NB4 (cell line): ENCODE data around the gene KRT1.

Source experiments
- DNase-seq: peaks from one replicate; pipeline ENCODE4 v3.0.0; 2010; ENCODE audit warnings: low read depth
- H3K4me3 ChIP-seq: one replicate; pipeline ENCODE4 v1.5.1; 2011; ENCODE audit warnings: mild to moderate bottlenecking, low read depth, low read length, moderate library complexity
- CTCF ChIP-seq: IDR thresholded peaks from one replicate; pipeline ENCODE4 v1.5.1; 2012; ENCODE audit warnings: low read depth, low read length
- MAX ChIP-seq: IDR thresholded peaks from 2 replicates; pipeline ENCODE4 v1.6.1; 2011; ENCODE audit warnings: low read depth, low read length
- MYC ChIP-seq: IDR thresholded peaks from 2 replicates; pipeline ENCODE4 v1.6.1; 2011; ENCODE audit warnings: low read depth, low read length
- POLR2A ChIP-seq: IDR thresholded peaks from 2 replicates; pipeline ENCODE4 v1.6.1; 2011; ENCODE audit warnings: mild to moderate bottlenecking; ENCODE audit not compliant: insufficient read length; ENCODE audit errors: extremely low read depth

Gene KRT1

GRCh38 chr12:52691076-52691840 is 11.1 kb upstream of the KRT1 start:
- no peak for DNase-seq
- H3K4me3 ChIP-seq: no peak overlapping the region
- no peak for TF ChIP-seq MYC
- no peak for TF ChIP-seq POLR2A
- no peak for TF ChIP-seq MAX
- no peak for TF ChIP-seq CTCF

DNA sequence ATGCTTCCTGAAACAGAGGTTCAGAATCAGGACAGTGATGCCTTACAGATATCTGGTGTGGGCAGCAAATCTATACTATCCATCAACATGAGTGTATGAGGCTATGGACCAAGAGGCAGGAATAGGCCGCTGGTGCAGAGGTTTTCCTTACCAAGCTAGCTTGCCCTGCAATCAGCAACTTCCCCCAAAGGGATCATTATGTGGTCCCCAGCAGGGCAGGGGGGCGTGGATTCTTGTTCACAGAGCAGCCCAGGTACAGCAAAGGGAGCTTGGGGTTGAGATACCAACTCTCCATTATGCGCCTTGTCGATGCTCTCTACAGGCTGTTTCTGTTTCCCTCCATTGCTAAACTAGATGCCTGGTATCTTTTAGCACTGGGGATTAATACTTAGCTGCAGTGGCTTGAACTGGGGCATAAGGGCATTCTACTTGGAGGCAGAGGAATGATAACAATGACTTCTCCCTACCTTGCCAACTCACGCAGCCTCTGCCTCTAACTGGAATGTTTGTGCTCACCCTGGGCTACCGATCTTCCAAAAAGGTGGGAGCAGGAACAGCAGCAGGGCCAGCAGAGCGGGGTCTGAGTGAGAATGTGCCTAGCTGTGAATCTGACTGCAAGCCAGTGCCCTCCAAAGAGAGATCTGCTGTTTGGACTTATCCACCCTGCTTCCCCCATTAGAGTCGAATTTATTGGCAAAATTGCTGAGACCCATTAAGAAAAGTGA is 10.3 kb upstream of the KRT1 start:
- H3K4me3 ChIP-seq: no peak overlapping the region
- TF ChIP-seq MYC (no peak), MAX (no peak), CTCF (no peak), POLR2A (no peak)
- no peak for DNase-seq

GRCh38 chr12:52689936-52690335 is 9.7 kb upstream of the KRT1 start:
- no peak overlapping the region for H3K4me3 ChIP-seq
- TF ChIP-seq CTCF: no peak
- no peak for TF ChIP-seq POLR2A
- no peak for TF ChIP-seq MYC
- TF ChIP-seq MAX: no peak
- DNase-seq: no peak

DNA sequence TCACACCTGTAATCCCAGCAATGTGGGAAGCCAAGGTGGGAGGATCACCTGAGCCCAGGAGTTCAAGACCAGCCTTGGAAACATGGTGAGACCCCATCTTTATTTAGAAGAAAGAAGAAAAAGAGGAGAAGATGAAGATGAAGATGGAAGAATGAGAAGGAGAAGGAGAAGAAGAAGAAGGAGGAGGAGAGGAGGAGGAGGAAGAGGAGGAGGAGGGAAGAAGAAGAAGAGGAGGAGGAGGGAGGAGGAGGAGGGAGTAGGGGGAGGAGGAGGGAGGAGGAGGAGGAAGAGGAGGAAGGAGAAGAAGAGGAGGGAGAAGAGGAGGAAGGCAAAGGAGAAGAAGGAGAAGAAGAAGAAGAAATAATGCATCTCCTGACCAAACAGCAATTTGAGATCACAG is 9.0 kb upstream of the KRT1 start:
- no peak for DNase-seq
- TF ChIP-seq MYC: no peak
- no peak for TF ChIP-seq CTCF
- no peak for TF ChIP-seq POLR2A
- no peak for TF ChIP-seq MAX
- no peak overlapping the region for H3K4me3 ChIP-seq

DNA sequence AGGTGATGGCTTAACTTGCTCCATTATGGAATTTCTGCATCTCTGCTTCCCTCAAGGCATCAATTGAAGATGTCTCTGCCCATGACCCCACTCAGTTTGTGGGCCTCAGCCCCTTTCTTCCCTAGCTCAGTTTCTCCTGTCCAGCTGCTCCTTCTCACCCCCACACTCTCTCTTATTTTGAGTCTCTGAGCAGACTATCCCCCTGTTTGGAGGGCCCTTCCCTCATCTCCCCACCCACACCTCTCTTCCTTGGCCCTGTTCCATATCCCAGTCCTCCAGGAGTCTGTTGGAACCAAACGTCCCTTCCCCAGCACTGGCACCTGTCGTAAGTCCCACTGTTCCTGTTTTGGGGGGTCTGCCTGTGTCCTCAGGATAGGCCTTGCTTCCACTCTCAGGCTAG is 8.3 kb upstream of the KRT1 start:
- no peak overlapping the region for H3K4me3 ChIP-seq
- no peak for DNase-seq
- TF ChIP-seq POLR2A (no peak), CTCF (no peak), MAX (no peak), MYC (no peak)
